Endometrial microvascular endothelial cells (primary cell): ENCODE results near the gene TM2D1. TPM values are rescaled to one million over a fixed set of nuclear protein-coding genes. Genes with fewer than 3 reads are reported as not detected.
"Not testable (repeated sequence)": the region's sequence is repeated elsewhere in the genome, so short reads cannot be mapped to it uniquely, and the experiment has no call there.

Experiments
- in situ Hi-C: cut with HindIII; loops from 2 replicates; pipeline ENCODE4 v1.10.0; 2017; ENCODE audit warnings: low sequenced_read_pairs, low pct_unique_long_range_greater_than_20kb; ENCODE audit errors: inconsistent ontology term
- total RNA-seq: library from RNA; depleted of rRNA; stranded (reverse); fragments of >200 nt; gene quantifications from one replicate; pipeline ENCODE4 v1.2.3, GENCODE V29; 2015; ENCODE audit errors: inconsistent ontology term

TM2D1 gene
- total RNA-seq = 51.4 TPM

GRCh38 chr1:61724813-61725694 lies at the start of gene TM2D1:
TSS of gene TM2D1 (minus strand) at chr1:61725141. CDS start at chr1:61725120, 21 bp downstream.
- in situ Hi-C loops = no loop called here

GRCh38 chr1:61770131-61770530 lies 45.2 kb upstream of the TM2D1 start:
- in situ Hi-C loops = no loop called here

- in situ Hi-C loops = no loop called here
Observed at GRCh38 chr1:61757950-61758349, 33.0 kb upstream of the TM2D1 start.

DNA sequence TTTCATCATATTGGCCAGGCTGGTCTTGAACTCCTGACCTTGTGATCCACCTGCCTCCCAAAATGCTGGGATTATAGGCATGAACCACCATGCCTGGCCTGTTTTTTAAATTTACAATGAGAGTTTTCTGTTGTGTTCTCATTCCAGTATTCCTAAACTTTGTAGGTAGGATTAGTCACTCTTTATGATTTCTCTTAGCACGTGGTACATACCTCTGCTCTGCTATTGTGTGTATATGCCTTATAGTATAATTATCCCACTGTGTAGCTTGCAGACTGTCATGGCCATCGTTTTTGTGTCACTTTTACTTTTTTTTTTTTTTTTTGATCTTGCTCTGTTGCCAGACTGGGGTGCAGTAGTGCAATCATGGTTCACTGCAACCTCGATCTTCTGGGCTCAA lies 31.8 kb upstream of the TM2D1 start:
- in situ Hi-C loops = no loop called here

GRCh38 chr1:61754545-61754944 lies 29.6 kb upstream of the TM2D1 start:
- in situ Hi-C loops = no loop called here

GRCh38 chr1:61753998-61754508 lies 29.1 kb upstream of the TM2D1 start:
- in situ Hi-C loops = no loop called here

DNA sequence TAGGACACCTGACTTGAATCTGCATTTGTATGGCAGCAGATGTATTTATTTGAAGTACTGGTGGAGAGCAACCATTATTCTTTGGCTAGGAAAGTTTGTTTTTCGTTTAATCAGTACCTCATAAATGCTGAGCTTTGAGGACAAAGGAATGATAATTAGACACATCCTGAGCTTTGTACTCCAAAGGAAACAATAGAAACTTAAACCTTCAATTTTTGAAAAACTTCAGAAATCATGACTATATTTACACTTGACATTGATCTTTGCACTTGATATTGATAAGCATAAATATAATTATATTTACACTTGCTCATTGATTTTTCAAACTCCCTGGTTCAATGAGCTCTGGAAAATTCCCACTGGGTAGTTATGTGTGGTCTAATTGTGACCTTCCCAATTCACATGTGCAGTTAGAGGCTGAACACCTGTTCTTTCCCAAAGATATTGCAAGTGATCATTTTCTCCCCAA lies 28.0 kb upstream of the TM2D1 start:
- in situ Hi-C loops = no loop called here

DNA sequence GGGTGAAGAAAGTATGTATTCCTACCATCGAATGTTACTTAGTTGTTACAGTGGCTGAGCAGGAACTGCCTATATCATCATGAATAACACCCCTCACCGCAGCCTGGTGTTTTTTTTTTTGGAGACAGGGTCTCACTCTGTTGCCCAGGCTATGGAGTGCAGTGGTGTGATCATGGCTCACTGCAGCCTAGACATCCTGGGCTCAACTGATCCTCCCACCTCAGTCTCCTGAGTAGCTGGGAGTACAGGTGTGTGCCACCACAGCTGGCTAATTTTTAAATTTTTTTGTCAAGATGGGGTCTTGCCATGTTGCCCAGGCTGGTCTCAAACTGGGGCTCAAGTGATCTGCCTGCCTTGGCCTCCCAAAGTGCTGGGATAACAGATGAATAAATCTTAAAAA lies 24.6 kb upstream of the TM2D1 start:
- in situ Hi-C loops = no loop called here

GRCh38 chr1:61748566-61748965 lies 23.6 kb upstream of the TM2D1 start:
- in situ Hi-C loops = no loop called here

DNA sequence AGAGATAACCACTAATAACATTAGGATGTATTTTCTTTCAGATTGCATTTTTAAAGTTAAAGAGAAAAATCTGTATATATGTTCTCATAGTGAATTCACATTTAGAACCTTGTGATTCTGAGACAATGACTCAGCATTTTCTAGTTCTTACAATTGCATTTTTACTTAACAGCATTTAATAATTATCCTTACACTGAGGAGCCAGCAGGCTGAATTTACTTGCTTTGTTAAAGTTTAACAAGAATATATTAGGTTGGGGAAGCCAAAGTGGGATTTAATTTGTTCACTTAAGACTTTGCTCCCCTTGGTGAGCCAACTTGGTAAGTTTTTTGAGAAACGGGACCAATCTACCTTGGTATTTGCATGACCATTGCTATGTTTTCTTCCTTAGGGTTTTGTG lies 21.9 kb upstream of the TM2D1 start:
- in situ Hi-C loops = no loop called here

DNA sequence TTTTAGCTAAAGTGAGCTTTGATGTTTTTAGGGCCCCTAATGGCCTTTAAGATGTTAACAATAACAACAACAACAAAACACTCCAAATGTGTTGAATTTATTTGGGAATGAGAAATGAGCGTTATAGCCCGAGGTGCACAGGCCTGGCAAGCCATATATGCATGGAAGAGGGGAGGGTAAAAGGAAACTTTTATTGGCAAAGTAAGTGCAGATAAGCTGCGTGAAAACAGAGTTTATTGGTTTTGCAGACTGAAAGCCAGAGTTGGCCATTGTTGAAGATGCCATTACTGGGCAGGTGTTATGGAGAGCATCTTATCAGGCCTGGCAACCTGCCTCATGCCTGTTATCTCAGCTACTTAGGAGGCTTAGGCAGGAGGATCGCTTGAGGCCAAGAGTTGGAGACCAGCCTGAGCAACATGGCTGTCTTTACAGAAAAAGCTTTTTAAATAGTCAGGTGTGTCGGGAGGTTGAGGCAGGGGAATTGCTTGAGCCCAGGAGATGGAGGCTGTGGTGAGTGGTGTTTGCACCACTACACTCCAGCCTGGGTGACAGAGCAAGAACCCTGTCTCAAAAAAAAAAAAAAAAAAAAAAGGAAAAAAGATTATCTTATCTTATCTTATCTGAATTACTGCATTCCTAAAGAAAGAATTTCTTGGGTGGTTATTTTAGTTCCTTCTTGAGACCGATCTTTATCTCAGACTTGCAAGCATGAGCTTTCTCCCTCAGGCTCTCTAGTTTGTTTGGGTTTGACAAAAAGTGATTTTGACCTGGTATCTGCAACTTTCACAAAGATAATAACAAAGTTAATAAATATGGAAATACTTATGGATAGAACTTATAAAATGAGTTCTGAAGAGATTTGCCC lies 19.0 kb upstream of the TM2D1 start:
- in situ Hi-C loops = no loop called here

GRCh38 chr1:61743431-61743705 lies 18.4 kb upstream of the TM2D1 start:
- in situ Hi-C loops = no loop called here

- in situ Hi-C loops = no loop called here
Observed at GRCh38 chr1:61742620-61743430, 17.9 kb upstream of the TM2D1 start.

- in situ Hi-C loops = no loop called here
Observed at GRCh38 chr1:61741711-61742619, 17.0 kb upstream of the TM2D1 start, which contains the start of gene PATJ. TSS of gene PATJ (plus strand) at chr1:61742480. CDS start at chr1:61762893, 20,413 bp downstream.

- in situ Hi-C loops = no loop called here
Observed at GRCh38 chr1:61740751-61741700, 16.1 kb upstream of the TM2D1 start.

DNA sequence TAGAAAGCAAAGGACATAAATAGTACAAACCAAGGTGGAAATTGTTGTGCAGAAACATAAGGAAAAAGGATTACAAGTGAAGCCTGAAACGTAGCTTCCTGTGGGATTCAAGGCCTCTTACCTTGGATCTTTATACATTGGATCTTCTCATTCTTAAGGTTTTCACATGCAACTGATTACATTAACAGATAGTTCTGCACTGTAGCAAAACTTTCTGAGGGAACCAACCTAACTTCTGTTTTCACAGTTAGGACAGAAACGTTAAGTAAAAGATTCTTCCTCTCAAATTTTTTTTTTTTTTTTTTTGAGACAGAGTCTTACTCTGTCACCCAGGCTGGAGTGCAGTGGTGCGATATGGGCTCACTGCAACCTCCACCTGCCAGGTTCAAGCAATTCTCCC lies 7.8 kb upstream of the TM2D1 start:
- in situ Hi-C loops = no loop called here

DNA sequence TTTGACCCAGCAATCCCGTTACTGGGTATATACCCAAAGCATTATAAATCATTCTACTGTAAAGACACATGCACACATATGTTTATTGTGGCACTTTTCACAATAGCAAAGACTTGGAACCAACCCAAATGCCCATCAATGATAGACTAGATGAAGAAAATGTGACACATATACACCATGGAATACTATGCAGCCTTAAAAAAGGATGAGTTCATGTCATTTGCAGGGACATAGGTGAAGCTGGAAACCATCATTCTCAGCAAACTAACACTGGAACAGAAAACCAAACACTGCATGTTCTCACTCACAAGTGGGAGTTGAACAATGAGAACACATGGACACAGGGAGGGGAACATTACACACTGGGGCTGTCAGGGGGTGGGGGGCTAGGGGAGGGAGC lies 5.7 kb upstream of the TM2D1 start:
- in situ Hi-C loops = not testable (repeated sequence)
